ENCODE measurements around the gene PRR27. TPM values are rescaled to one million over a fixed set of nuclear protein-coding genes. Genes with fewer than 3 reads are reported as not detected.

The PRR27 gene
- total RNA-seq: not detected in 2 replicates

GRCh38 chr4:70153937-70154336, at the start of gene PRR27:
TSS of gene PRR27 (plus strand) at chr4:70154237. CDS start at chr4:70154376, 139 bp downstream.

GRCh38 chr4:70195425-70195824, 41.4 kb downstream of the PRR27 start, which contains the start of gene ODAM:
TSS of gene ODAM (plus strand) at chr4:70195725. CDS start at chr4:70196544, 819 bp downstream.

Other genes with a start within 250 kb of the PRR27 start
- not detected in 2 replicates for gene CSN1S1, start 223.2 kb upstream of the PRR27 start, total RNA-seq
- not detected in 2 replicates for gene CSN2, start 188.5 kb upstream of the PRR27 start, total RNA-seq
- not detected in 2 replicates for gene STATH, start 158.3 kb upstream of the PRR27 start, total RNA-seq
- gene HTN3, start 125.8 kb upstream of the PRR27 start, total RNA-seq: not detected in 2 replicates
- 1.1 and 6.1 TPM in 2 replicates for gene HTN1, start 103.8 kb upstream of the PRR27 start, total RNA-seq
- gene ODAM, start 41.5 kb downstream of the PRR27 start, total RNA-seq: not detected in 2 replicates
- not detected in 2 replicates for gene FDCSP, start 71.9 kb downstream of the PRR27 start, total RNA-seq
- gene CSN3, start 88.4 kb downstream of the PRR27 start, total RNA-seq: not detected in 2 replicates
- gene CABS1, start 180.7 kb downstream of the PRR27 start, total RNA-seq: not detected in 2 replicates
- gene SMR3A, start 206.5 kb downstream of the PRR27 start, total RNA-seq: not detected in 2 replicates
- gene SMR3B, start 228.9 kb downstream of the PRR27 start, total RNA-seq: not detected in 2 replicates
- not detected in 2 replicates for gene OPRPN, start 243.7 kb downstream of the PRR27 start, total RNA-seq

Data from mammary microvascular endothelial cell (primary cell).